ENCODE results near the gene EMSY. TPM values are rescaled to one million over a fixed set of nuclear protein-coding genes. Genes with fewer than 3 reads are reported as not detected.

EMSY gene
- polyA plus RNA-seq, 1 donor from 2014 or later, result 25.0 TPM

GRCh38 chr11:76557466-76557865, 112.6 kb downstream of the EMSY start (continued):
- no peak for TF ChIP-seq TAF1 (IDR thresholded peaks at IDR 0.05; ENCODE audit: low read depth)
- no peak for TF ChIP-seq RAD21 (conservative IDR thresholded peaks at IDR 0.05)

DNA sequence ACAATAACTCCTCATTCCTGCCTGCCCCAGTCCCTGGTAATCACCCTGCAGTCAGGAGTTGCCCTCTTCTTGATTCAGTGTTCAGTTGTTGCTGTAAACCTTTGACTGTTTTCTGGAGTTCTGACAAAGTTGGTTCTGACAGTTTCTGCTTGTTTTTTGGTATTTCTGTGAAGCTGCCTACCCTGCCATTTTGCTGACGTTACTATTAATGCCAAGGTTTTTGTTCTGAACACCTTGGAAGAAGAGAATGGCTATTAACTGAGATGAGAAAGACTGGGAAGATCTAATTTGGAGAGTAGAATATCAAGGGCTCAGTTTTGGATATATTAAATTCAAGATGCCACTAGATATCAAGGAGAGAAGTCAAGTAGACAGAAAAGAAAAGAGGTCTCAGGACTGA, 113.7 kb downstream of the EMSY start:
- no peaks in the 10 kb centered on the region for H3F3A ChIP-seq (ENCODE audit: insufficient read depth, low read length, poor library complexity, severe bottlenecking)
- H3K27me3 ChIP-seq (ENCODE audit: insufficient read depth, low read depth, low read length), result no peaks in the 10 kb centered on the region
- H3K27ac ChIP-seq (ENCODE audit: low read length), result no peak overlapping the region
- H3K4me2 ChIP-seq (ENCODE audit: low read length), result no peak overlapping the region
- H3K79me2 ChIP-seq (replicated peaks; ENCODE audit: insufficient read depth, low read length), result no peaks in the 10 kb centered on the region
- no peak overlapping the region for H3K4me3 ChIP-seq (ENCODE audit: low read length)
- no peaks in the 10 kb centered on the region for H4K20me1 ChIP-seq (ENCODE audit: insufficient read depth)
- H3K9me2 ChIP-seq (ENCODE audit: insufficient read depth, low read length), result no peaks in the 10 kb centered on the region
- no peak overlapping the region for H2AFZ ChIP-seq (ENCODE audit: low read depth, low read length)
- no peaks in the 10 kb centered on the region for H3K9me3 ChIP-seq (ENCODE audit: low read length)
- no peaks in the 10 kb centered on the region for H3K36me3 ChIP-seq (ENCODE audit: insufficient read depth, low read length)
- H3K9ac ChIP-seq (ENCODE audit: low read length), result no peak overlapping the region
- TF ChIP-seq SMC3 (conservative IDR thresholded peaks at IDR 0.05; ENCODE audit: poor library complexity), result no peak
- no peak for TF ChIP-seq EZH2 (IDR thresholded peaks at IDR 0.05; ENCODE audit: borderline replicate concordance, insufficient read depth, low read length, poor library complexity, severe bottlenecking)
- no peak for TF ChIP-seq POLR2AphosphoS5 (IDR thresholded peaks at IDR 0.05)
- TF ChIP-seq MXI1 (conservative IDR thresholded peaks at IDR 0.05; ENCODE audit: poor library complexity, severe bottlenecking), result no peak
- TF ChIP-seq, protein P1, sequence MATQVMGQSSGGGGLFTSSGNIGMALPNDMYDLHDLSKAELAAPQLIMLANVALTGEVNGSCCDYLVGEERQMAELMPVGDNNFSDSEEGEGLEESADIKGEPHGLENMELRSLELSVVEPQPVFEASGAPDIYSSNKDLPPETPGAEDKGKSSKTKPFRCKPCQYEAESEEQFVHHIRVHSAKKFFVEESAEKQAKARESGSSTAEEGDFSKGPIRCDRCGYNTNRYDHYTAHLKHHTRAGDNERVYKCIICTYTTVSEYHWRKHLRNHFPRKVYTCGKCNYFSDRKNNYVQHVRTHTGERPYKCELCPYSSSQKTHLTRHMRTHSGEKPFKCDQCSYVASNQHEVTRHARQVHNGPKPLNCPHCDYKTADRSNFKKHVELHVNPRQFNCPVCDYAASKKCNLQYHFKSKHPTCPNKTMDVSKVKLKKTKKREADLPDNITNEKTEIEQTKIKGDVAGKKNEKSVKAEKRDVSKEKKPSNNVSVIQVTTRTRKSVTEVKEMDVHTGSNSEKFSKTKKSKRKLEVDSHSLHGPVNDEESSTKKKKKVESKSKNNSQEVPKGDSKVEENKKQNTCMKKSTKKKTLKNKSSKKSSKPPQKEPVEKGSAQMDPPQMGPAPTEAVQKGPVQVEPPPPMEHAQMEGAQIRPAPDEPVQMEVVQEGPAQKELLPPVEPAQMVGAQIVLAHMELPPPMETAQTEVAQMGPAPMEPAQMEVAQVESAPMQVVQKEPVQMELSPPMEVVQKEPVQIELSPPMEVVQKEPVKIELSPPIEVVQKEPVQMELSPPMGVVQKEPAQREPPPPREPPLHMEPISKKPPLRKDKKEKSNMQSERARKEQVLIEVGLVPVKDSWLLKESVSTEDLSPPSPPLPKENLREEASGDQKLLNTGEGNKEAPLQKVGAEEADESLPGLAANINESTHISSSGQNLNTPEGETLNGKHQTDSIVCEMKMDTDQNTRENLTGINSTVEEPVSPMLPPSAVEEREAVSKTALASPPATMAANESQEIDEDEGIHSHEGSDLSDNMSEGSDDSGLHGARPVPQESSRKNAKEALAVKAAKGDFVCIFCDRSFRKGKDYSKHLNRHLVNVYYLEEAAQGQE (IDR thresholded peaks at IDR 0.05; ENCODE audit: borderline replicate concordance), result no peak
- TF ChIP-seq EP300 (conservative IDR thresholded peaks at IDR 0.05; ENCODE audit: poor library complexity, severe bottlenecking), result no peak
- TF ChIP-seq RAD21 (conservative IDR thresholded peaks at IDR 0.05), result no peak
- no peak for TF ChIP-seq CTCF (IDR thresholded peaks at IDR 0.05; ENCODE audit: poor library complexity, severe bottlenecking)
- TF ChIP-seq TAF1 (IDR thresholded peaks at IDR 0.05; ENCODE audit: low read depth), result no peak

DNA sequence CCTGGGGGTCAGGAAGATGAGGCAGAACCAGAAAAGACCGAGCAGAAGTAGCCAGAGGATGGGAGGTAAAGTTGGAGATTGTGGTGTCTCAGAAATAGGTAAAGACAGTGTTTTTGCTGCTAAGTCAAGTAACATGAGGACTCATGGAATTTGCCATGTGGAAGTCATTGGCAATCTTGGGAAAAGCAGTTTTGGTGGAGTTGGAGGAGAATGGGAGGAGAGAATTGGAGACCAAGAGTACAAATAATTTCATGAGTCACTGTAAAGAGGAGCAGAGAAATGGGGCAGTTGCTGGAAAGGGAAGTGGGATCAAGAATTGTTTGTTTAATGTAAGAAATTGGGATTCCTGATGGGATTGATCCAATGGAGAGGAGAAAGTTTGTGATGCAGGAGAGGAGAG, 114.1 kb downstream of the EMSY start:
- no peak for TF ChIP-seq TAF1 (IDR thresholded peaks at IDR 0.05; ENCODE audit: low read depth)
- no peak for TF ChIP-seq EP300 (conservative IDR thresholded peaks at IDR 0.05; ENCODE audit: poor library complexity, severe bottlenecking)
- TF ChIP-seq CTCF (IDR thresholded peaks at IDR 0.05; ENCODE audit: poor library complexity, severe bottlenecking), result no peak
- TF ChIP-seq MXI1 (conservative IDR thresholded peaks at IDR 0.05; ENCODE audit: poor library complexity, severe bottlenecking), result no peak
- TF ChIP-seq POLR2AphosphoS5 (IDR thresholded peaks at IDR 0.05), result no peak
- TF ChIP-seq EZH2 (IDR thresholded peaks at IDR 0.05; ENCODE audit: borderline replicate concordance, insufficient read depth, low read length, poor library complexity, severe bottlenecking), result no peak
- TF ChIP-seq, protein P1 (IDR thresholded peaks at IDR 0.05; ENCODE audit: borderline replicate concordance), result no peak
- TF ChIP-seq RAD21 (conservative IDR thresholded peaks at IDR 0.05), result no peak
- no peak for TF ChIP-seq SMC3 (conservative IDR thresholded peaks at IDR 0.05; ENCODE audit: poor library complexity)
- Histone ChIP-seq H3K9ac (ENCODE audit: low read length) (no peak overlapping the region), H3K27me3 (ENCODE audit: insufficient read depth, low read depth, low read length) (no peaks in the 10 kb centered on the region), H3K4me3 (ENCODE audit: low read length) (no peak overlapping the region), H3K27ac (ENCODE audit: low read length) (no peak overlapping the region), H3K4me2 (ENCODE audit: low read length) (no peak overlapping the region), H3K36me3 (ENCODE audit: insufficient read depth, low read length) (no peaks in the 10 kb centered on the region), H3K9me3 (ENCODE audit: low read length) (no peaks in the 10 kb centered on the region), H3K79me2 (replicated peaks; ENCODE audit: insufficient read depth, low read length) (no peaks in the 10 kb centered on the region), H2AFZ (ENCODE audit: low read depth, low read length) (no peak overlapping the region), H3K9me2 (ENCODE audit: insufficient read depth, low read length) (no peaks in the 10 kb centered on the region), H3F3A (ENCODE audit: insufficient read depth, low read length, poor library complexity, severe bottlenecking) (no peaks in the 10 kb centered on the region), H4K20me1 (ENCODE audit: insufficient read depth) (no peaks in the 10 kb centered on the region)
